HAP-1 (cell line): Measurements from ENCODE around the gene HRG.

ENCODE experiments used
- DNase-seq, 2 experiments: peaks; one replicate each; pipeline ENCODE4 v3.0.0-alpha.2; 2016 to 2020; ENCODE audit warnings: low spot score in 2 of 2
- H3K27me3 ChIP-seq: fragments of 250-450 bp; sonication (Bioruptor Pico); 2 replicates; pipeline ENCODE4 v1.5.1; 2020; ENCODE audit warnings: low read depth, mild to moderate bottlenecking, moderate library complexity
- H3K36me3 ChIP-seq: fragments of 250-450 bp; sonication (Bioruptor Pico); replicated peaks from 2 replicates; pipeline ENCODE4 v1.5.1; 2020; ENCODE audit warnings: mild to moderate bottlenecking
- H3K4me1 ChIP-seq: fragments of 250-450 bp; sonication (Bioruptor Pico); 2 replicates; pipeline ENCODE4 v1.5.1; 2020; ENCODE audit warnings: mild to moderate bottlenecking
- H3K4me3 ChIP-seq: fragments of 250-450 bp; sonication (Bioruptor Pico); 2 replicates; pipeline ENCODE4 v1.5.1; 2020; ENCODE audit warnings: mild to moderate bottlenecking, moderate library complexity
- H3K9me3 ChIP-seq: fragments of 250-450 bp; sonication (Bioruptor Pico); 2 replicates; pipeline ENCODE4 v1.5.1; 2020; ENCODE audit warnings: mild to moderate bottlenecking, moderate library complexity
- in situ Hi-C: fragments of 300-500 bp; cut with MboI; formaldehyde crosslinking; loops from 3 replicates; pipeline ENCODE4 v1.14.3; 2020; ENCODE audit warnings: low sequenced_read_pairs, inconsistent platforms, mixed read lengths

HRG gene

GRCh38 chr3:186665625-186666188 lies at the start of gene HRG:
Gene HRG (plus strand): TSS chr3:186666014. CDS start chr3:186666032, 18 bp downstream.
- no peak for DNase-seq
- Histone ChIP-seq H3K9me3 (no peaks in the 10 kb centered on the region), H3K27me3 (no peaks in the 10 kb centered on the region), H3K36me3 (no peaks in the 10 kb centered on the region), H3K4me1 (no peaks in the 10 kb centered on the region), H3K4me3 (no peak within 1 kb of the TSS)
- in situ Hi-C loops = no loop called here

GRCh38 chr3:186616299-186616617 lies 49.6 kb upstream of the HRG start:
- Histone ChIP-seq H3K4me1 (no peaks in the 10 kb centered on the region), H3K36me3 (no peaks in the 10 kb centered on the region), H3K9me3 (no peaks in the 10 kb centered on the region), H3K4me3 (no peak overlapping the region), H3K27me3 (peaks cover 10% of the 10 kb centered on the region)
- in situ Hi-C loops = no loop called here
- DNase-seq = no peak

GRCh38 chr3:186617036-186617946 lies 48.5 kb upstream of the HRG start:
- in situ Hi-C loops = no loop called here
- DNase-seq = peak; percentile 73 to 86
- Histone ChIP-seq H3K36me3 (no peaks in the 10 kb centered on the region), H3K4me1 (no peaks in the 10 kb centered on the region), H3K4me3 (no peak overlapping the region; the same call in 1 of the 2 replicates), H3K9me3 (no peaks in the 10 kb centered on the region), H3K27me3 (peaks cover 10% of the 10 kb centered on the region)

- Histone ChIP-seq H3K4me1 (no peaks in the 10 kb centered on the region), H3K36me3 (no peaks in the 10 kb centered on the region), H3K4me3 (no peak overlapping the region), H3K9me3 (no peaks in the 10 kb centered on the region), H3K27me3 (peaks cover 9% of the 10 kb centered on the region)
- no peak for DNase-seq
- in situ Hi-C loops = no loop called here
Observed at GRCh38 chr3:186618318-186618938, 47.4 kb upstream of the HRG start.

- Histone ChIP-seq H3K27me3 (peaks cover 4% of the 10 kb centered on the region; the same call in 1 of the 2 replicates), H3K4me1 (no peaks in the 10 kb centered on the region), H3K4me3 (no peak overlapping the region), H3K36me3 (no peaks in the 10 kb centered on the region), H3K9me3 (no peaks in the 10 kb centered on the region)
- in situ Hi-C loops = loop anchor here (10.0 kb wide), 1 partner anchor 125 kb away; no protein-coding TSS in a partner anchor
- no peak for DNase-seq
Observed at GRCh38 chr3:186619787-186620212, 46.0 kb upstream of the HRG start.

- in situ Hi-C loops = loop anchor here (10.0 kb wide), 1 partner anchor 124 kb away; no protein-coding TSS in a partner anchor
- Histone ChIP-seq H3K4me1 (no peaks in the 10 kb centered on the region), H3K4me3 (no peak overlapping the region), H3K9me3 (no peaks in the 10 kb centered on the region), H3K27me3 (peaks cover 5% of the 10 kb centered on the region; the same call in 1 of the 2 replicates), H3K36me3 (no peaks in the 10 kb centered on the region)
- DNase-seq = no peak
Observed at GRCh38 chr3:186620213-186621092, 45.4 kb upstream of the HRG start.

- Histone ChIP-seq H3K27me3 (peaks cover 9% of the 10 kb centered on the region; the same call in 1 of the 2 replicates), H3K9me3 (no peaks in the 10 kb centered on the region), H3K4me1 (no peaks in the 10 kb centered on the region), H3K4me3 (no peak overlapping the region), H3K36me3 (no peaks in the 10 kb centered on the region)
- in situ Hi-C loops = loop anchor here (10.0 kb wide), 1 partner anchor 123 kb away; no protein-coding TSS in a partner anchor
- DNase-seq = no peak
Observed at GRCh38 chr3:186621894-186622650, 43.7 kb upstream of the HRG start.

GRCh38 chr3:186622651-186623310 lies 43.0 kb upstream of the HRG start:
- H3K4me3 ChIP-seq = no peak overlapping the region
- no peaks in the 10 kb centered on the region for H3K36me3 ChIP-seq
- in situ Hi-C loops = loop anchor here (10.0 kb wide), 1 partner anchor 122 kb away; no protein-coding TSS in a partner anchor
- no peaks in the 10 kb centered on the region for H3K4me1 ChIP-seq
- no peaks in the 10 kb centered on the region for H3K9me3 ChIP-seq
- peaks cover 7% of the 10 kb centered on the region; the same call in 1 of the 2 replicates for H3K27me3 ChIP-seq
- no peak for DNase-seq

GRCh38 chr3:186624598-186624997 lies 41.2 kb upstream of the HRG start:
- H3K4me3 ChIP-seq = no peak overlapping the region
- in situ Hi-C loops = loop anchor here (10.0 kb wide), 1 partner anchor 120 kb away; no protein-coding TSS in a partner anchor
- H3K27me3 ChIP-seq = peaks cover 6% of the 10 kb centered on the region; the same call in 1 of the 2 replicates
- no peak for DNase-seq
- no peaks in the 10 kb centered on the region for H3K4me1 ChIP-seq
- H3K9me3 ChIP-seq = no peaks in the 10 kb centered on the region
- H3K36me3 ChIP-seq = no peaks in the 10 kb centered on the region

- H3K4me3 ChIP-seq = no peak overlapping the region
- DNase-seq = no peak
- no peaks in the 10 kb centered on the region for H3K9me3 ChIP-seq
- H3K36me3 ChIP-seq = no peaks in the 10 kb centered on the region
- in situ Hi-C loops = loop anchor here (10.0 kb wide), 1 partner anchor 119 kb away; no protein-coding TSS in a partner anchor
- no peaks in the 10 kb centered on the region for H3K4me1 ChIP-seq
- peaks cover 6% of the 10 kb centered on the region; the same call in 1 of the 2 replicates for H3K27me3 ChIP-seq
Observed at GRCh38 chr3:186625600-186626042, 40.2 kb upstream of the HRG start.

GRCh38 chr3:186626254-186626847 lies 39.5 kb upstream of the HRG start:
- Histone ChIP-seq H3K4me1 (no peaks in the 10 kb centered on the region), H3K27me3 (peaks cover 6% of the 10 kb centered on the region; the same call in 1 of the 2 replicates), H3K4me3 (no peak overlapping the region), H3K36me3 (no peaks in the 10 kb centered on the region), H3K9me3 (no peaks in the 10 kb centered on the region)
- DNase-seq = no peak
- in situ Hi-C loops = loop anchor here (10.0 kb wide), 1 partner anchor 118 kb away; no protein-coding TSS in a partner anchor
